KMS-11 (cell line): Measurements from ENCODE around the gene GLIS2.

Experiments
- H2AFZ ChIP-seq: fragments of 200-600 bp; sonication (generic); 2 replicates; pipeline ENCODE4 v1.6.1; 2016; ENCODE audit warnings: antibody characterized with exemption, mixed run types, low read depth
- H3K27ac ChIP-seq: fragments of 200-600 bp; sonication (generic); 2 replicates; pipeline ENCODE4 v1.6.1; 2016; ENCODE audit warnings: mild to moderate bottlenecking, mixed run types
- H3K27me3 ChIP-seq: fragments of 200-600 bp; sonication (generic); 2 replicates; pipeline ENCODE4 v1.6.1; 2017; ENCODE audit warnings: mild to moderate bottlenecking, low read depth, mixed run types, moderate library complexity; ENCODE audit not compliant: insufficient read depth
- H3K36me3 ChIP-seq: fragments of 200-600 bp; sonication (generic); 2 replicates; pipeline ENCODE4 v1.6.1; 2017; ENCODE audit warnings: mild to moderate bottlenecking, mixed run types; ENCODE audit not compliant: insufficient read depth
- H3K4me1 ChIP-seq: fragments of 200-600 bp; sonication (generic); 2 replicates; pipeline ENCODE4 v1.6.1; 2016; ENCODE audit warnings: mild to moderate bottlenecking, low read depth, mixed run types; ENCODE audit not compliant: poor library complexity, severe bottlenecking
- H3K4me2 ChIP-seq: fragments of 200-600 bp; sonication (generic); 2 replicates; pipeline ENCODE4 v1.7.0; 2016; ENCODE audit warnings: mild to moderate bottlenecking, mixed run types
- H3K4me3 ChIP-seq: fragments of 200-600 bp; sonication (generic); IDR thresholded peaks from 2 replicates; pipeline ENCODE4 v1.6.1; 2017; ENCODE audit warnings: low read depth, low read length, mixed read lengths; ENCODE audit not compliant: insufficient read depth
- H3K79me2 ChIP-seq: fragments of 200-600 bp; sonication (generic); 2 replicates; pipeline ENCODE4 v1.6.1; 2016; ENCODE audit warnings: low read depth, mixed run types; ENCODE audit not compliant: insufficient read depth
- H3K9ac ChIP-seq: fragments of 200-600 bp; sonication (generic); 2 replicates; pipeline ENCODE4 v1.6.1; 2016; ENCODE audit warnings: mild to moderate bottlenecking, mixed run types
- H4K20me1 ChIP-seq: fragments of 200-600 bp; sonication (generic); 2 replicates; pipeline ENCODE4 v1.6.1; 2016; ENCODE audit warnings: mild to moderate bottlenecking, mixed run types; ENCODE audit not compliant: insufficient read depth
- TF ChIP-seq, protein P1 (sequence below): fragments of 200-600 bp; sonication (generic); conservative IDR thresholded peaks from 2 replicates; pipeline ENCODE4 v1.6.1; 2017; ENCODE audit warnings: low read depth, mild to moderate bottlenecking, antibody characterized with exemption, low read length, moderate library complexity, mixed read lengths

GLIS2 gene

DNA sequence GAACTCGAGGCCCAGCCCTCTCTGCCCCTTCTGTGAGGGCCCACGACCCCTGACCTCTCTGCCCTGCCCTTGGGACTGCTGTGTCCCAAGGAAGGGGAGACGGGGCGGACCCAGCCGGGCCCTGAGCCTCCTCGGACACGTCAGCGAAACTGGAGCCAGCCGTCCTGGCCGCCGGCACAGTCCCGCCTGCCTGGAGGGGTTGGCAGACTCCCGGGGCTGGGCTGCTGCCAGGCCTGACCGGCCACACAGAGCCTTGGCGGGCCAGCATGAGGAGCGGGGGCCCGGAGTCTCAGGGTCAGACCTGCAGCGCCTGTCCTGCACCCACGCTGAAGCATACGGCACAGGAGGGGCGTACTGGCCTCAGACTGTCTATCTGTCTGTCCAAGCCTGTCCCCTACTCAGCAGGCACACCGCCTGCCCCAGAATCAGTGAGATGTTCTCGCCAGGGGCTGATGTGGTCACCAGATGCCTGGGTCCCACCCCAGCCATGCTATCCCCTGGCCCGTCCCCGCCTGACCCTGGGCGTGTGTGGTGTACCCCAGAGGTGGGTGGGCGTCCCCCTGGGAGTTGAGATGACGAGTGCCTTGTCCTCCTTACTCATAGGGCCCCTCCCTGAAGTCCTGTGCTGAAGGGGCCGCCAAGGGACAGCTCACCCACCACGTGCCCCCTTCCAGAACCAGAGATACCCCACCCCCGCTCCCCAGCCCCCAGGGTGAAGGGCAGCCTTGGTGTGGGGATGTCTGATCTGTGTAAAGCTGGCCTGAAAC is 60.4 kb downstream of the GLIS2 start:
- Histone ChIP-seq H3K36me3 (no peaks in the 10 kb centered on the region), H3K4me3 (no peak overlapping the region), H3K27me3 (no peaks in the 10 kb centered on the region), H3K27ac (no peak overlapping the region), H4K20me1 (no peaks in the 10 kb centered on the region), H2AFZ (no peak overlapping the region), H3K4me1 (no peaks in the 10 kb centered on the region), H3K4me2 (no peak overlapping the region), H3K79me2 (no peaks in the 10 kb centered on the region), H3K9ac (no peak overlapping the region)
- TF ChIP-seq, protein P1, sequence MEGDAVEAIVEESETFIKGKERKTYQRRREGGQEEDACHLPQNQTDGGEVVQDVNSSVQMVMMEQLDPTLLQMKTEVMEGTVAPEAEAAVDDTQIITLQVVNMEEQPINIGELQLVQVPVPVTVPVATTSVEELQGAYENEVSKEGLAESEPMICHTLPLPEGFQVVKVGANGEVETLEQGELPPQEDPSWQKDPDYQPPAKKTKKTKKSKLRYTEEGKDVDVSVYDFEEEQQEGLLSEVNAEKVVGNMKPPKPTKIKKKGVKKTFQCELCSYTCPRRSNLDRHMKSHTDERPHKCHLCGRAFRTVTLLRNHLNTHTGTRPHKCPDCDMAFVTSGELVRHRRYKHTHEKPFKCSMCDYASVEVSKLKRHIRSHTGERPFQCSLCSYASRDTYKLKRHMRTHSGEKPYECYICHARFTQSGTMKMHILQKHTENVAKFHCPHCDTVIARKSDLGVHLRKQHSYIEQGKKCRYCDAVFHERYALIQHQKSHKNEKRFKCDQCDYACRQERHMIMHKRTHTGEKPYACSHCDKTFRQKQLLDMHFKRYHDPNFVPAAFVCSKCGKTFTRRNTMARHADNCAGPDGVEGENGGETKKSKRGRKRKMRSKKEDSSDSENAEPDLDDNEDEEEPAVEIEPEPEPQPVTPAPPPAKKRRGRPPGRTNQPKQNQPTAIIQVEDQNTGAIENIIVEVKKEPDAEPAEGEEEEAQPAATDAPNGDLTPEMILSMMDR, result no peak

DNA sequence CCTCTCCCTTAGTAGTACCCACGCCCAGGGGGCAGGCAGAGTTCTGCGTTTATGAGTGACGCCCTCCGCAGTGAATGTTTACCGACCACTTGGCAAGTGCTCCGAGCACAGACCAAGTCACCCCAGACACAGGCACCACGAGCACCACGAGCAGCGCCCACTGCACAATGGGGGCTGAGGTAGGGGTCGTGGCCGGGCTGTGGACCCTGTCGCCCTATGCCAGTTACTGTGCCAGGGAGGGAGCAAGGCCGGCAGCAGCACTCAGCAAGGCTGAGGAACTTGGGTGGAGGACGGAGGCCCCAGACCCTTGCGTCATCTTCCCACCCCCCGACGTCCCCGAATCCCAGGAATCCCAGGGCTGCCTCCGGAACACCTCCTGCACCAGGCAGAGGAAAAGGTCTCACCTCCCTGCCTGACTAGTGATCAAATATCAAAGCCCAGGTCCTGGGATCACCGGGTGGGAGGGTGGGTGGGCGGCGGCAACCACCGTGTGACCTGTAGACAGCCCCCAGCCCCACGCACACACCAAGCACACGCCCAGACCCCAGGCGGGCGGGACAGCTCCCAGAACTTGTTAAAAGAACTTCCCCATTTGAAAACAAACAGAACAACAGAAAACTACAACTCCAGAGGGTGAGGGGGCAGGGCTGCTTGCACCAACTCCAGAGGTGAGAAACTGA is 61.2 kb downstream of the GLIS2 start:
- Histone ChIP-seq H4K20me1 (no peaks in the 10 kb centered on the region), H3K4me2 (no peak overlapping the region), H2AFZ (no peak overlapping the region), H3K27me3 (no peaks in the 10 kb centered on the region), H3K36me3 (no peaks in the 10 kb centered on the region), H3K4me1 (no peaks in the 10 kb centered on the region), H3K27ac (no peak overlapping the region), H3K79me2 (no peaks in the 10 kb centered on the region), H3K4me3 (no peak overlapping the region), H3K9ac (no peak overlapping the region)
- TF ChIP-seq, protein P1, result no peak

DNA sequence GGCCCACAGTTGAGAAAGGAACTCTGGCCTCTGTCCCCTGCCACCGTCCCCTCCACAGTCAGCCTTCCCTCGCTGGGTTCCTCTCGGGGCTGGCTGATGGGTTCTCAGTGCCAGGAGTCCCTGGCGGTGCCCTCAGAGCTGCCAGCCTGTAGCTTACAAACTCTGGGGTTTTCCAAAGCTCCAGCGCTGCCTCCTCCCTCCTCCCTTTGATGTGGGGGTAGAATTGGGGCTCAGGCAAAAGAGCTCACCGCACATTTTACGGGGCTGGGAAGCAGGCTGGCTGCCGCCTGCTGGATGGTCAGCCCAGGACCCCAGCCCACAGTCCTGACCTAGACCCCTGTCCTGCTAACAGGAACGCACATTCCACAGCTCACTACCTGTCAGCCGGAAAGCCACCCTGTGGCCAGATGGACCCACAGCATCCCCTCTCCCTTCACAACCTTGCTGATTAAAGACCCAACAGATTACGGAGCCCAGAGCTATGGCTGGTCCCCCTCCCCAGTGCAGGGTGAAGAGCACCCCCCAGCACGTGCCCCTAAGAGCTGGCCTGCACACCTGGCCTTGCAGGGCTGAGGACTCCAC is 61.8 kb downstream of the GLIS2 start:
- H3K27ac ChIP-seq, result no peak overlapping the region
- H3K9ac ChIP-seq, result no peak overlapping the region
- H3K79me2 ChIP-seq, result no peaks in the 10 kb centered on the region
- H3K36me3 ChIP-seq, result no peaks in the 10 kb centered on the region
- H3K4me1 ChIP-seq, result no peaks in the 10 kb centered on the region
- TF ChIP-seq, protein P1, result no peak
- H4K20me1 ChIP-seq, result no peaks in the 10 kb centered on the region
- no peak overlapping the region for H3K4me2 ChIP-seq
- no peak overlapping the region for H2AFZ ChIP-seq
- no peak overlapping the region for H3K4me3 ChIP-seq
- no peaks in the 10 kb centered on the region for H3K27me3 ChIP-seq

DNA sequence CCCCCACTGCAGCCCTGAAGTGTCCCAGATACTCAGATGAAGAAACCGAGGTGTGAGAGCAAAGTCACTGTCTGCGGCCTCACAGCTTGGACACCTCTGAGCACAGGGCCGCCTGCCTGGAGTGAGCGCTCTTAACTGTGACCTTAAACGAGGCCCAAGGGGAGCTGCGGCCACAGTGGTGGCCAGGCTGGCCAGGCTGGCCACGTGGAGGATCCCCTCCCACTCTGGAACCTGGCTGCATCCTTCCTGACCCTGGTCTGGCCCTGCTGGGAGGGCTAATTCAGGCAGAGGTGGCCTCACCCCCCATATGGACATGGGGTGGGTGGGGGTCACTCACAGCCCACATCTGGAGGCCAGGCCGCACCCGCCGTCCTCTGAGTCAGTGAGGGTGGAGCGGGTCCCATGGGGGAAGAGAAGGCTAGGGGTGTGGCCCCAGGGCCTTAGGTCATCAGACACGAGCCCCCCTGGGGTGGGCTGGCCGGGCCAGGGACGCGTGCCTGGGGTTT is 62.3 kb downstream of the GLIS2 start:
- Histone ChIP-seq H3K27ac (no peak overlapping the region), H3K4me1 (no peaks in the 10 kb centered on the region), H3K9ac (no peak overlapping the region), H3K4me3 (no peak overlapping the region), H3K27me3 (no peaks in the 10 kb centered on the region), H2AFZ (no peak overlapping the region), H3K79me2 (no peaks in the 10 kb centered on the region), H3K36me3 (no peaks in the 10 kb centered on the region), H4K20me1 (no peaks in the 10 kb centered on the region), H3K4me2 (no peak overlapping the region)
- TF ChIP-seq, protein P1, result no peak
